ENCODE results near the gene TPI1.

- no peak for TF ChIP-seq CTCF (IDR thresholded peaks at IDR 0.05 in 4 of 5, conservative IDR thresholded peaks at IDR 0.05 in 1 of 5)
- TF ChIP-seq POLR2A (IDR thresholded peaks at IDR 0.05), result no peak
These were observed 47.8 kb downstream of the TPI1 start for GRCh38 chr12:6914947-6915788.
